Superior temporal gyrus (tissue), 1 donor: ENCODE measurements around the gene PIF1.
A peak's percentile ranks its signal among the peaks of the same experiment; 100 is the strongest.
"Not testable (repeated sequence)": the region's sequence is repeated elsewhere in the genome, so short reads cannot be mapped to it uniquely, and the experiment has no call there.

Experiments used
- DNase-seq: peaks from one replicate; pipeline ENCODE4 v3.0.0-alpha.2; 2016; ENCODE audit errors: extremely low spot score

PIF1 gene

GRCh38 chr15:64809649-64810496 lies 15.6 kb downstream of the PIF1 start:
- DNase-seq, result peak; percentile 87

- DNase-seq, result no peak
Observed at GRCh38 chr15:64808785-64809453, 16.5 kb downstream of the PIF1 start.

GRCh38 chr15:64807751-64808222 lies 17.7 kb downstream of the PIF1 start:
- no peak for DNase-seq

- DNase-seq, result no peak
Observed at GRCh38 chr15:64807051-64807749, 18.2 kb downstream of the PIF1 start.

GRCh38 chr15:64806509-64806908 lies 18.9 kb downstream of the PIF1 start:
- DNase-seq, result no peak

- DNase-seq, result no peak
Observed at GRCh38 chr15:64804619-64805018, 20.8 kb downstream of the PIF1 start.

GRCh38 chr15:64803526-64803925 lies 21.9 kb downstream of the PIF1 start:
- no peak for DNase-seq

GRCh38 chr15:64800476-64800875 lies 25.0 kb downstream of the PIF1 start:
- no peak for DNase-seq

- not testable (repeated sequence) for DNase-seq
Observed at GRCh38 chr15:64798905-64799304, 26.5 kb downstream of the PIF1 start.

- DNase-seq, result not testable (repeated sequence)
Observed at GRCh38 chr15:64795921-64796320, 29.5 kb downstream of the PIF1 start.

- DNase-seq, result not testable (repeated sequence)
Observed at GRCh38 chr15:64795299-64795698, 30.1 kb downstream of the PIF1 start.

GRCh38 chr15:64792282-64792681 lies 33.2 kb downstream of the PIF1 start:
- DNase-seq, result no peak

- DNase-seq, result no peak
Observed at GRCh38 chr15:64791401-64791800, 34.0 kb downstream of the PIF1 start.

- no peak for DNase-seq
Observed at GRCh38 chr15:64783796-64784195, 41.7 kb downstream of the PIF1 start.

- DNase-seq, result no peak
Observed at GRCh38 chr15:64782751-64783150, 42.7 kb downstream of the PIF1 start.

GRCh38 chr15:64781299-64781698 lies 44.1 kb downstream of the PIF1 start:
- no peak for DNase-seq

- no peak for DNase-seq
Observed at GRCh38 chr15:64780600-64781156, 44.8 kb downstream of the PIF1 start.

- no peak for DNase-seq
Observed at GRCh38 chr15:64779630-64780029, 45.8 kb downstream of the PIF1 start.

GRCh38 chr15:64779024-64779423 lies 46.4 kb downstream of the PIF1 start:
- no peak for DNase-seq

- no peak for DNase-seq
Observed at GRCh38 chr15:64776402-64776786, 49.1 kb downstream of the PIF1 start.

- DNase-seq, result no peak
Observed at GRCh38 chr15:64775551-64776401, 49.7 kb downstream of the PIF1 start, which contains the start of gene RBPMS2. Gene RBPMS2 (minus strand): TSS chr15:64775589. CDS start chr15:64775319, 270 bp downstream.
